Stomach (tissue), 9 donors: Measurements from ENCODE around the gene NR2F1-AS1. TPM values are rescaled to one million over a fixed set of nuclear protein-coding genes. Genes with fewer than 3 reads are reported as not detected.

Experiments used
- DNase-seq, 2 donors: peaks; one replicate each; pipeline versions ENCODE4 v3.0.0 to v3.0.0-alpha.2; 2013 to 2019
- H3K27ac ChIP-seq, 5 donors: fragments of 200-600 bp in 4 of 5; sonication (generic) in 4 of 5; one replicate each; pipeline ENCODE4 v1.5.1; 2013 to 2019; ENCODE audit warnings: mild to moderate bottlenecking in 1 of 5, moderate library complexity in 1 of 5
- H3K27me3 ChIP-seq, 3 donors: fragments of 200-600 bp; sonication (generic); one replicate each; pipeline ENCODE4 v1.5.1; 2017 to 2019; ENCODE audit warnings: mixed run types in 1 of 3
- H3K36me3 ChIP-seq, 4 donors: fragments of 200-600 bp; sonication (generic); 1 replicate in 3 of 4; 2 replicates in 1 of 4; pipeline ENCODE4 v1.5.1; 2016 to 2019
- H3K4me1 ChIP-seq, 4 donors: fragments of 200-600 bp; sonication (generic); one replicate each; pipeline ENCODE4 v1.5.1; 2016 to 2019
- H3K4me3 ChIP-seq, 4 donors: fragments of 200-600 bp; sonication (generic) in 3 of 4; one replicate each; pipeline ENCODE4 v1.5.1; 2016 to 2019; ENCODE audit warnings: mild to moderate bottlenecking in 1 of 4
- H3K9me3 ChIP-seq, 4 donors: fragments of 200-600 bp; sonication (generic); one replicate each; pipeline ENCODE4 v1.5.1; 2016 to 2019
- CTCF ChIP-seq, 7 experiments: fragments of 450-650 bp in 4 of 7; fragments of 200-600 bp in 3 of 7; sonication (generic) in 3 of 7; IDR thresholded peaks; one replicate each; pipeline ENCODE4 v1.5.1; 2016 to 2019; ENCODE audit warnings: antibody characterized with exemption in 7 of 7, control low read depth in 2 of 7, mild to moderate bottlenecking in 1 of 7
- EP300 ChIP-seq: sonication (generic); formaldehyde crosslinking; IDR thresholded peaks from one replicate; pipeline ENCODE4 v1.6.1; 2017; ENCODE audit warnings: antibody characterized with exemption
- POLR2A ChIP-seq, 4 donors: fragments of 450-650 bp; IDR thresholded peaks; one replicate each; pipeline ENCODE4 v1.6.1; 2016; ENCODE audit warnings: antibody characterized with exemption in 4 of 4, control low read depth in 2 of 4, mild to moderate bottlenecking in 1 of 4, moderate library complexity in 1 of 4
- POLR2AphosphoS5 ChIP-seq, 3 donors: sonication (generic); formaldehyde crosslinking; IDR thresholded peaks; one replicate each; pipeline ENCODE4 v1.6.1; 2016; ENCODE audit warnings: antibody characterized with exemption in 3 of 3
- WGBS, 5 donors: extraction: QIAGEN DNeasy Blood & Tissue Kit in 3 of 5; methylation state at CpG; one replicate each; pipeline versions ENCODE4 v1.1.5 to v1.1.7; 2013 to 2018; 5-methylcytosine and 5-hydroxymethylcytosine counted together
- intact Hi-C: fragments of 100-400 bp; cut with DNase I; formaldehyde crosslinking; loops from one replicate; pipeline ENCODE4 v1.15.1; 2023; ENCODE audit warnings: low total_unique reads
- polyA plus RNA-seq, 3 donors: library from polyadenylated mRNA; stranded (reverse); fragments of 200-250 nt; gene quantifications; one replicate each; pipeline ENCODE4 v1.2.3, GENCODE V29; 2013
- total RNA-seq, 5 donors: library from RNA; depleted of rRNA; stranded (reverse); fragments of >200 nt; gene quantifications; one replicate each; pipeline versions ENCODE4 v1.1.0 to v1.2.3, GENCODE V29; 2014 to 2016
- donor health status: healthy with polysubstance abuse.
- donor health status: Bipolar disorder and iron deficiency.
- donor health status: healthy.

The NR2F1-AS1 gene
- total and polyA plus RNA-seq, 8 donors, result 4.3 to 40.8 (median 14.2) TPM

- TF ChIP-seq POLR2AphosphoS5 (IDR thresholded peaks at IDR 0.05) (no peak), POLR2A (IDR thresholded peaks at IDR 0.05) (no peak), CTCF (IDR thresholded peaks at IDR 0.05) (no peak), EP300 (no peak)
- H3K9me3 ChIP-seq, result no peaks in the 10 kb centered on the region
- 62 to 73% (median 70%) methylated on average over 3 of the region's 3 CpGs for WGBS, 5 donors
- intact Hi-C loops, result no loop called here
- H3K4me3 ChIP-seq, result no peak overlapping the region
- peaks cover 0 to 47% (median 2%) of the 10 kb centered on the region in 4 donors for H3K4me1 ChIP-seq
- no peaks in the 10 kb centered on the region for H3K27me3 ChIP-seq
- H3K27ac ChIP-seq, result peak overlapping the region in 1 of 5 donors; percentile 24
- H3K36me3 ChIP-seq, result no peaks in the 10 kb centered on the region
- DNase-seq, result no peak
These were observed 157.7 kb downstream of the NR2F1-AS1 start for GRCh38 chr5:93423300-93423699.

GRCh38 chr5:93422652-93423280, 158.3 kb downstream of the NR2F1-AS1 start:
- WGBS, 5 donors, result 46 to 52% (median 49%) methylated on average over 5 of the region's 5 CpGs

GRCh38 chr5:93421987-93422401, 159.0 kb downstream of the NR2F1-AS1 start:
- no peaks in the 10 kb centered on the region for H3K27me3 ChIP-seq
- no peak for DNase-seq
- no peak overlapping the region for H3K27ac ChIP-seq
- H3K36me3 ChIP-seq, result no peaks in the 10 kb centered on the region
- intact Hi-C loops, result no loop called here
- no peaks in the 10 kb centered on the region for H3K9me3 ChIP-seq
- 67 to 80% (median 78%) methylated on average over 9 of the region's 9 CpGs for WGBS, 5 donors
- no peak overlapping the region for H3K4me3 ChIP-seq
- TF ChIP-seq CTCF (IDR thresholded peaks at IDR 0.05) (no peak), POLR2A (IDR thresholded peaks at IDR 0.05) (no peak), POLR2AphosphoS5 (IDR thresholded peaks at IDR 0.05) (no peak), EP300 (no peak)
- H3K4me1 ChIP-seq, result peaks cover 0 to 51% (median 2%) of the 10 kb centered on the region in 4 donors

More at GRCh38 chr5:93422652-93423280, 158.3 kb downstream of the NR2F1-AS1 start:
- no peaks in the 10 kb centered on the region for H3K9me3 ChIP-seq
- H3K27me3 ChIP-seq, result no peaks in the 10 kb centered on the region
- H3K4me3 ChIP-seq, result no peak overlapping the region
- no peak for DNase-seq
- H3K36me3 ChIP-seq, result no peaks in the 10 kb centered on the region
- H3K4me1 ChIP-seq, result peaks cover 0 to 49% (median 2%) of the 10 kb centered on the region in 4 donors
- peak overlapping the region in 1 of 5 donors; percentile 24 for H3K27ac ChIP-seq
- intact Hi-C loops, result no loop called here
- TF ChIP-seq CTCF (IDR thresholded peaks at IDR 0.05) (no peak), POLR2A (IDR thresholded peaks at IDR 0.05) (no peak), POLR2AphosphoS5 (IDR thresholded peaks at IDR 0.05) (no peak), EP300 (no peak)

- Histone ChIP-seq H3K4me3 (no peak overlapping the region), H3K27ac (no peak overlapping the region), H3K4me1 (peaks cover 0 to 48% (median 2%) of the 10 kb centered on the region in 4 donors), H3K27me3 (no peaks in the 10 kb centered on the region), H3K9me3 (no peaks in the 10 kb centered on the region), H3K36me3 (no peaks in the 10 kb centered on the region)
- intact Hi-C loops, result no loop called here
- TF ChIP-seq CTCF (IDR thresholded peaks at IDR 0.05), result no peak
- no peak for TF ChIP-seq POLR2A (IDR thresholded peaks at IDR 0.05)
- TF ChIP-seq POLR2AphosphoS5 (IDR thresholded peaks at IDR 0.05), result no peak
- TF ChIP-seq EP300, result no peak
- no peak for DNase-seq
- 67 to 76% (median 76%) methylated on average over 6 of the region's 6 CpGs for WGBS, 5 donors
These were observed 159.6 kb downstream of the NR2F1-AS1 start for GRCh38 chr5:93421468-93421867.
